Measurements from ENCODE around the gene THSD4.
A peak's percentile ranks its signal among the peaks of the same experiment; 100 is the strongest.

The THSD4 gene

GRCh38 chr15:71549697-71550096, 434.4 kb downstream of the THSD4 start:
- in situ Hi-C loops (cut with HindIII; ENCODE audit: low sequenced_read_pairs), result no loop called here
- no peak for TF ChIP-seq CTCF (IDR thresholded peaks at IDR 0.05; ENCODE audit: low read depth, low read length)
- no peak overlapping the region for H3K4me3 ChIP-seq (ENCODE audit: low read depth, low read length)
- no peak for DNase-seq (ENCODE audit: low read depth, low spot score)

GRCh38 chr15:71551566-71551965, 436.3 kb downstream of the THSD4 start:
- TF ChIP-seq CTCF (IDR thresholded peaks at IDR 0.05; ENCODE audit: low read depth, low read length), result no peak
- in situ Hi-C loops (cut with HindIII; ENCODE audit: low sequenced_read_pairs), result no loop called here
- no peak overlapping the region for H3K4me3 ChIP-seq (ENCODE audit: low read depth, low read length)
- DNase-seq (ENCODE audit: low read depth, low spot score), result peak; percentile 27

GRCh38 chr15:71559098-71559497, 443.8 kb downstream of the THSD4 start:
- no peak for TF ChIP-seq CTCF (IDR thresholded peaks at IDR 0.05; ENCODE audit: low read depth, low read length)
- no peak overlapping the region for H3K4me3 ChIP-seq (ENCODE audit: low read depth, low read length)
- in situ Hi-C loops (cut with HindIII; ENCODE audit: low sequenced_read_pairs), result no loop called here
- peak; percentile 89 for DNase-seq (ENCODE audit: low read depth, low spot score)

GRCh38 chr15:71559616-71560015, 444.3 kb downstream of the THSD4 start:
- in situ Hi-C loops (cut with HindIII; ENCODE audit: low sequenced_read_pairs), result no loop called here
- no peak for DNase-seq (ENCODE audit: low read depth, low spot score)
- H3K4me3 ChIP-seq (ENCODE audit: low read depth, low read length), result no peak overlapping the region

GRCh38 chr15:71562251-71562650, 447.0 kb downstream of the THSD4 start:
- in situ Hi-C loops (cut with HindIII; ENCODE audit: low sequenced_read_pairs), result no loop called here
- no peak for TF ChIP-seq CTCF (IDR thresholded peaks at IDR 0.05; ENCODE audit: low read depth, low read length)
- H3K4me3 ChIP-seq (ENCODE audit: low read depth, low read length), result no peak overlapping the region
- DNase-seq (ENCODE audit: low read depth, low spot score), result no peak

More at GRCh38 chr15:71559616-71560015, 444.3 kb downstream of the THSD4 start:
- TF ChIP-seq CTCF (IDR thresholded peaks at IDR 0.05; ENCODE audit: low read depth, low read length), result no peak

- no peak overlapping the region for H3K4me3 ChIP-seq (ENCODE audit: low read depth, low read length)
- TF ChIP-seq CTCF (IDR thresholded peaks at IDR 0.05; ENCODE audit: low read depth, low read length), result no peak
- no peak for DNase-seq (ENCODE audit: low read depth, low spot score)
- in situ Hi-C loops (cut with HindIII; ENCODE audit: low sequenced_read_pairs), result no loop called here
Measured at GRCh38 chr15:71564217-71564616, 448.9 kb downstream of the THSD4 start.

GRCh38 chr15:71565006-71565405, 449.7 kb downstream of the THSD4 start:
- in situ Hi-C loops (cut with HindIII; ENCODE audit: low sequenced_read_pairs), result no loop called here
- DNase-seq (ENCODE audit: low read depth, low spot score), result no peak
- H3K4me3 ChIP-seq (ENCODE audit: low read depth, low read length), result no peak overlapping the region
- TF ChIP-seq CTCF (IDR thresholded peaks at IDR 0.05; ENCODE audit: low read depth, low read length), result no peak
